GM12878 (cell line): Measurements from ENCODE around the gene VSIG10L2. TPM values are rescaled to one million over a fixed set of nuclear protein-coding genes. Genes with fewer than 3 reads are reported as not detected.

ENCODE experiments used
- ATAC-seq: fragments of 200-7000 bp; cut with Tn5 transposase; 3 replicates; pipeline ENCODE4 v1.9.1; 2020; ENCODE audit warnings: mild to moderate bottlenecking, moderate library complexity
- BruUV-seq: library from RNA; stranded (reverse); fragments of 400-500 nt; replicated peaks from 2 replicates; lab custom pipeline; 2021; lab: Mats Ljungman, UMichigan
- CTCF ChIA-PET: fragments of 300-600 bp; sonication (Branson Sonifier 250); formaldehyde crosslinking; extraction: SDS; loops from one replicate; lab custom pipeline; 2021; ENCODE audit warnings: inconsistent platforms; lab: Yijun Ruan, JAX
- POLR2A ChIA-PET: fragments of 350-600 bp; formaldehyde crosslinking; extraction: SDS; loops from one replicate; lab custom pipeline; 2021; ENCODE audit warnings: inconsistent platforms; lab: Charles Lee
- RAD21 ChIA-PET: fragments of 300-600 bp; sonication (Branson Sonifier 250); formaldehyde crosslinking; loops from one replicate; lab custom pipeline; 2023; ENCODE audit warnings: antibody characterized with exemption; ENCODE audit not compliant: unreplicated experiment; lab: Charles Lee
- SMC1A ChIA-PET: fragments of 300-600 bp; sonication (Branson Sonifier 250); formaldehyde crosslinking; loops from one replicate; lab custom pipeline; 2023; ENCODE audit not compliant: unreplicated experiment, uncharacterized antibody; lab: Charles Lee
- DNase-seq: peaks from one replicate; pipeline ENCODE4 v3.0.0-alpha.2; 2011; ENCODE audit warnings: low read depth, low spot score
- FAIRE-seq: peaks from 3 replicates; lab custom pipeline; 2011; peaks lifted over from hg19 to GRCh38; lab: Jason Lieb, UNC
- H2AFZ ChIP-seq: 2 replicates; pipeline ENCODE4 v1.6.0; 2011; ENCODE audit warnings: low read depth, low read length, control low read depth; ENCODE audit not compliant: control insufficient read depth
- H3K27ac ChIP-seq: 2 replicates; pipeline ENCODE4 v1.5.1; 2011; ENCODE audit warnings: control low read depth; ENCODE audit not compliant: control insufficient read depth, insufficient read depth
- H3K27me3 ChIP-seq, 2 experiments: replicated peaks in 1 of 2; 2 replicates each; pipeline versions ENCODE4 v1.6.0 to v1.6.1; 2011; ENCODE audit warnings: low read length in 1 of 2; ENCODE audit not compliant: control insufficient read depth in 2 of 2, insufficient read depth in 2 of 2
- H3K36me3 ChIP-seq, 2 experiments: 2 replicates each; pipeline ENCODE4 v1.5.1; 2011; ENCODE audit warnings: low read length in 1 of 2; ENCODE audit not compliant: control insufficient read depth in 2 of 2, insufficient read depth in 2 of 2
- H3K4me1 ChIP-seq: 2 replicates; pipeline ENCODE4 v1.6.1; 2011; ENCODE audit warnings: mild to moderate bottlenecking, low read length, moderate library complexity, mixed read lengths; ENCODE audit not compliant: control insufficient read depth, insufficient read depth
- H3K4me2 ChIP-seq: 2 replicates; pipeline ENCODE4 v1.6.0; 2011; ENCODE audit warnings: control low read depth; ENCODE audit not compliant: control insufficient read depth, insufficient read depth
- H3K4me3 ChIP-seq: fragments of 200-600 bp; sonication (generic); 2 replicates; pipeline ENCODE4 v1.5.1; 2016
- H3K79me2 ChIP-seq: 2 replicates; pipeline ENCODE4 v1.6.0; 2011; ENCODE audit warnings: low read length; ENCODE audit not compliant: control insufficient read depth, insufficient read depth
- H3K9ac ChIP-seq: 2 replicates; pipeline ENCODE4 v1.8.0; 2011; ENCODE audit warnings: low read length, control low read depth, mixed read lengths; ENCODE audit not compliant: control insufficient read depth, insufficient read depth
- H3K9me3 ChIP-seq: replicated peaks from 3 replicates; pipeline ENCODE4 v1.5.1; 2011; ENCODE audit warnings: mild to moderate bottlenecking, low read length; ENCODE audit not compliant: control insufficient read depth, insufficient read depth
- H4K20me1 ChIP-seq: 2 replicates; pipeline ENCODE4 v1.6.0; 2011; ENCODE audit not compliant: control insufficient read depth, insufficient read depth
- CHD1 ChIP-seq: IDR thresholded peaks from 2 replicates; pipeline ENCODE4 v1.6.1; 2012; ENCODE audit warnings: low read depth, low read length, improper control_type of control experiment
- JUND ChIP-seq: IDR thresholded peaks from 2 replicates; pipeline ENCODE4 v1.6.1; 2012; ENCODE audit warnings: low read depth, mild to moderate bottlenecking, low read length, improper control_type of control experiment, moderate library complexity
- MYB ChIP-seq: fragments of 150-350 bp; IDR thresholded peaks from 2 replicates; pipeline ENCODE4 v1.6.1; 2014; ENCODE audit warnings: mild to moderate bottlenecking, low read depth, low read length, borderline replicate concordance
- NFYA ChIP-seq: IDR thresholded peaks from 2 replicates; pipeline ENCODE4 v1.6.1; 2011; ENCODE audit warnings: low read depth, mild to moderate bottlenecking, low read length, improper control_type of control experiment, borderline replicate concordance
- RBBP5 ChIP-seq: fragments of 200-600 bp; sonication (generic); conservative IDR thresholded peaks from 2 replicates; pipeline ENCODE4 v1.6.1; 2016
- TCF12 ChIP-seq: IDR thresholded peaks from 2 replicates; pipeline ENCODE4 v1.6.1; 2011; ENCODE audit warnings: low read depth, mild to moderate bottlenecking, low read length
- ZBED1 ChIP-seq: IDR thresholded peaks from 2 replicates; pipeline ENCODE4 v1.6.1; 2016; ENCODE audit warnings: borderline replicate concordance
- WGBS: methylation state at CpG from one replicate; pipeline ENCODE4 v1.1.6; 2016; ENCODE audit warnings: low lambda C conversion rate; ENCODE audit not compliant: insufficient replicate concordance, insufficient coverage; ENCODE audit errors: missing lambda C conversion rate; 5-methylcytosine and 5-hydroxymethylcytosine counted together
- in situ Hi-C: fragments of 300-500 bp; cut with MboI; formaldehyde crosslinking; loops from 9 replicates; pipeline ENCODE4 v1.14.3; 2018; ENCODE audit warnings: mixed read lengths
- intact Hi-C: fragments of 100-400 bp; cut with micrococcal nuclease; formaldehyde crosslinking; loops from one replicate; pipeline ENCODE4 v1.14.2; 2022; ENCODE audit not compliant: unreplicated experiment
- polyA plus RNA-seq, 11 experiments: library from polyadenylated mRNA; depleted of rRNA in 4 of 11; unstranded in 6 of 11; stranded (reverse) in 5 of 11; fragments of >200 nt; fragmentation: Nextera tagmentation in 4 of 11; fragmentation: Illumina TruSeq in 1 of 11; extraction: Ambion mirVana in 4 of 11; extraction: Trizol in 1 of 11; gene quantifications; 1 replicate in 1 of 11; 2 replicates in 10 of 11; pipeline versions ENCODE4 v1.2.1 to v1.2.3, GENCODE V29; 2011 to 2016; ENCODE audit warnings: inconsistent platforms in 2 of 11, missing spikeins in 2 of 11, low read depth in 1 of 11
- total RNA-seq, 4 experiments: library from RNA; depleted of rRNA in 3 of 4; stranded (reverse); fragments of >200 nt in 3 of 4; fragmentation: Illumina TruSeq in 1 of 4; extraction: Trizol in 1 of 4; gene quantifications; 2 replicates each; pipeline versions ENCODE4 v1.2.1 to v1.2.3, GENCODE V29; 2013 to 2021
- TF ChIP-seq, protein P1 (sequence below): IDR thresholded peaks from 2 replicates; pipeline ENCODE4 v1.6.1; 2011; ENCODE audit warnings: low read depth, low read length, improper control_type of control experiment, borderline replicate concordance
- TF ChIP-seq, protein P2 (sequence below): IDR thresholded peaks from 2 replicates; pipeline ENCODE4 v1.6.1; 2012; ENCODE audit warnings: low read depth, low read length, improper control_type of control experiment

Gene VSIG10L2
- total and polyA plus RNA-seq, 10 of the 15 experiments (the other 5 are each of a cell fraction or from before 2014, with no cell fraction given), result 0.02 TPM; not detected in 9

DNA sequence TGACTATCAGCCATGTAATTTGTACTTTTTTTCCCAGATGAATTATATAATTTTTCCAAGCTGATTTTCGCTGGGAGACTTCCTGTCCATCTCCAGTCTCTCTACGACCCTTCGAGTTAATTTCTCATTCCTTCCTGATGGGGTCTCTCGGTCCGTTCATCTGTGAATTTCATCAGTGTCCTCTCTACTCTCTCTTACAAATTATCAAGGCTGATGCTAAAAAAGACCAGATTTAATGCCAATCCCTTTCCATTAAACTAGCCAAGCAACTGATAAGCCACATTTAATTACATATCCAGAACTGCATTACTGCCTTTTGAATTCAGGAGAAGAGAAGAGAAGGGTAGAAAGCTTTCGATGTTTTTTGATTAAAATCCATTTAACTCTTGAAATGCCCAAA is 25.8 kb downstream of the VSIG10L2 start:
- ChIA-PET RAD21 (no interaction called here), SMC1A (interaction anchor here (0.7 to 1.8 kb wide), 3 partner anchors 9 to 75 kb away, joined by 3 to 6 read pairs (median 5); no protein-coding TSS in a partner anchor), POLR2A (no interaction called here), CTCF (no interaction called here)
- no peaks in the 10 kb centered on the region for H3K27me3 ChIP-seq
- no peak overlapping the region for H3K27ac ChIP-seq
- no peaks in the 10 kb centered on the region for H3K36me3 ChIP-seq
- H2AFZ ChIP-seq, result no peak overlapping the region
- intact Hi-C loops, result no loop called here
- FAIRE-seq (no peak), ATAC-seq (no peak), DNase-seq (no peak)
- H3K4me1 ChIP-seq, result no peaks in the 10 kb centered on the region
- H3K79me2 ChIP-seq, result no peaks in the 10 kb centered on the region
- no peaks in the 10 kb centered on the region for H3K9me3 ChIP-seq
- no TSS peak for BruUV-seq
- H4K20me1 ChIP-seq, result no peaks in the 10 kb centered on the region
- H3K4me3 ChIP-seq, result no peak overlapping the region
- TF ChIP-seq, protein P1, sequence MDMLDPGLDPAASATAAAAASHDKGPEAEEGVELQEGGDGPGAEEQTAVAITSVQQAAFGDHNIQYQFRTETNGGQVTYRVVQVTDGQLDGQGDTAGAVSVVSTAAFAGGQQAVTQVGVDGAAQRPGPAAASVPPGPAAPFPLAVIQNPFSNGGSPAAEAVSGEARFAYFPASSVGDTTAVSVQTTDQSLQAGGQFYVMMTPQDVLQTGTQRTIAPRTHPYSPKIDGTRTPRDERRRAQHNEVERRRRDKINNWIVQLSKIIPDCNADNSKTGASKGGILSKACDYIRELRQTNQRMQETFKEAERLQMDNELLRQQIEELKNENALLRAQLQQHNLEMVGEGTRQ, result no peak
- TF ChIP-seq JUND (no peak), NFYA (no peak), ZBED1 (no peak), MYB (no peak), TCF12 (no peak), RBBP5 (no peak), CHD1 (no peak)
- TF ChIP-seq, protein P2, sequence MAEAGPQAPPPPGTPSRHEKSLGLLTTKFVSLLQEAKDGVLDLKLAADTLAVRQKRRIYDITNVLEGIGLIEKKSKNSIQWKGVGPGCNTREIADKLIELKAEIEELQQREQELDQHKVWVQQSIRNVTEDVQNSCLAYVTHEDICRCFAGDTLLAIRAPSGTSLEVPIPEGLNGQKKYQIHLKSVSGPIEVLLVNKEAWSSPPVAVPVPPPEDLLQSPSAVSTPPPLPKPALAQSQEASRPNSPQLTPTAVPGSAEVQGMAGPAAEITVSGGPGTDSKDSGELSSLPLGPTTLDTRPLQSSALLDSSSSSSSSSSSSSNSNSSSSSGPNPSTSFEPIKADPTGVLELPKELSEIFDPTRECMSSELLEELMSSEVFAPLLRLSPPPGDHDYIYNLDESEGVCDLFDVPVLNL, result no peak
- in situ Hi-C loops, result no loop called here
- no peak overlapping the region for H3K4me2 ChIP-seq
- no peak overlapping the region for H3K9ac ChIP-seq
- WGBS, result 38% methylated on average over 6 of the region's 6 CpGs
